ENCODE data around the gene CDYL2.
"Not testable (repeated sequence)": the region's sequence is repeated elsewhere in the genome, so short reads cannot be mapped to it uniquely, and the experiment has no call there.

Gene CDYL2

GRCh38 chr16:80665356-80665755 lies 139.0 kb downstream of the CDYL2 start:
- Mint-ChIP-seq H3K27ac (no peak overlapping the region), H3K27me3 (no peaks in the 10 kb centered on the region), H3K4me1 (peaks cover 13% of the 10 kb centered on the region), H3K9me3 (peaks cover 16 to 22% of the 10 kb centered on the region in 2 donors), H3K4me3 (no peak overlapping the region)
- ATAC-seq (no peak), DNase-seq (no peak)

DNA sequence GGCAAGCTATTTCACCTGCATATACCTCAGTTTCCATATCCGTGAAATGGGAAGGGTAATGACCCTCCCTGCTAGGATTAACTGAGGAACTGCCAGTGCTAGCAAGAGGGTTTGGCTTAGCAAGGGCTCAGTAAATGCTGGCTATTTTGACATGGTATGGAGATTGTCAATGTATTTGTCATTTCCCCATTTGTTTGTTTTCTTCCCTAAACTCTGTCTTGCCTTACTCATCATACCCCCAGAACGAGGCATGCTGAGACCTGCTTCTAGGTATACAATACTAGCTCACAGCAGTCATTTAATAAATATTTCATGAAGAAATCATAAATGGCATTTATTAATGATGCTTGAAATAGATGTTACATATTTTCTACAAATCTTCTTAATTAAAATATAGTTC lies 139.6 kb downstream of the CDYL2 start:
- Mint-ChIP-seq H3K27ac (no peak overlapping the region), H3K4me3 (no peak overlapping the region), H3K9me3 (peaks cover 16 to 18% of the 10 kb centered on the region in 2 donors), H3K27me3 (no peaks in the 10 kb centered on the region), H3K4me1 (peaks cover 8% of the 10 kb centered on the region)
- DNase-seq (no peak), ATAC-seq (no peak)

DNA sequence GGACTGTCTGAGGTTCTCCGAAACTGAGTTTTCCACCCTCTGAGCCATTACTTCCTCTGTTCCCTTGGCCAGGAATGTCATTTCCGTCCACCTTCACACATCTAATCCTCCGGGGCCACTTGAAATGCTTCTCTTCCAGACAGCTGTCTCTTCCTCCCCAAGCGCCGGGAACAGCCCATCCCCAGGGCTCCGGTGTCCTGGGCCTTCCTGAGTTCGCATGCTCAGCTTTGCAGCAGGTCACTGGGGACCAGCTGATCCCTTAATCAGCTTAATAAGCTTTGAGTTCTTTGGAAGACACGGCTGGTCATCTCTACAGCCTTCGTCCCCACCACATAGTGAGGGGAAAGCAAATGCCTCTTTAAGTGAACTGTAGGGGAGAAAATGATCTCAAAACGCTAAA lies 140.2 kb downstream of the CDYL2 start:
- H3K4me3 Mint-ChIP-seq, result no peak overlapping the region
- no peaks in the 10 kb centered on the region for H3K27me3 Mint-ChIP-seq
- DNase-seq (no peak), ATAC-seq (no peak)
- peaks cover 3% of the 10 kb centered on the region for H3K4me1 Mint-ChIP-seq
- H3K9me3 Mint-ChIP-seq, result peaks cover 13% of the 10 kb centered on the region in 2 donors
- H3K27ac Mint-ChIP-seq, result no peak overlapping the region

- DNase-seq, result no peak
- Mint-ChIP-seq H3K27me3 (no peaks in the 10 kb centered on the region), H3K4me1 (no peaks in the 10 kb centered on the region), H3K9me3 (peaks cover 15 to 16% of the 10 kb centered on the region in 2 donors), H3K4me3 (no peak overlapping the region), H3K27ac (no peak overlapping the region)
- ATAC-seq, result no peak
Observed at GRCh38 chr16:80663078-80663477, 141.3 kb downstream of the CDYL2 start.

DNA sequence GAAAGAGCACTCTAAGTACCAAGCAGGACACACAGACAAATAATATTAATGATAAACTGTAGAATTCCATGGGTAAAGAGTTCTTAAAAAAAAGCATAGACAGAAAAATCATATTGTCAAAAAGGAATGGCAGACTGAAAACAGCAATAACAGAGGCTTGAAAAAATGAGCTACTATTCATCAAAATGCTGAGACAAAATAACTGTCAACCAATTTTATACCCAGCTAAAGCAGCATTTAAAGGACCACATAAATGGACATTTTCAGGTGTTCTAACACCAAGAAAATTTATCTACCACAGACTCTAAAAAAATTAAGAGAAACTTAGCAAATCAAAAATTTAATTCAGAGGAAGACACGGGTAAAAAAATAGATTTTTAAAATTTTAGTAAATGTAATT lies 144.5 kb downstream of the CDYL2 start:
- no peak for ATAC-seq

DNA sequence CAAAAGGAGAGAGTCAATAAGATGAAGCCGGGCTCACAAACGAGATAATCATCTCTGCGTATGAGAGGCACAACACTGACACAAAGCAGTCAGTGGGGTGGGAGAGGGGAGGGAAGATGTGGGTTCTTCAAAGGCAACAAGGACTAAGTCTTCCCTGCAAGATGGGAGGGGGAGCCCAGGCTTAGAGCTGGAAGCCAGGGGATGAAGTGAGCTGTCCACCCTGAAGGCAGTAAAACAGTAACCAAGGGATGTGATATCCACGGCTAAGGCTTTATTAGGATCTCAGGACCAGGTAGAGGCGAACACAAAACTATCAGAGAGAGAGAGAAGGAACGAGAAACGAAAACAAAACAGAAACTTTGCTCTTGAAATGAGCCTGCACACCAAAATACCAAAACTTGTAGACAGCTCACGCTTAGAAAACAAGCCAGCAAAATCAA lies 147.7 kb downstream of the CDYL2 start:
- peaks cover 15 to 16% of the 10 kb centered on the region in 2 donors for H3K9me3 Mint-ChIP-seq
- H3K27ac Mint-ChIP-seq, result peak overlapping the region; percentile 55 to 75
- DNase-seq (peak in 1 of 2 donors; percentile 14), ATAC-seq (peak; percentile 75)
- no peaks in the 10 kb centered on the region for H3K27me3 Mint-ChIP-seq
- peaks cover 18% of the 10 kb centered on the region for H3K4me1 Mint-ChIP-seq
- peak overlapping the region; percentile 50 to 82 for H3K4me3 Mint-ChIP-seq

More for the DNA sequence above, 144.5 kb downstream of the CDYL2 start:
- peaks cover 18% of the 10 kb centered on the region for H3K4me1 Mint-ChIP-seq
- DNase-seq, result no peak
- no peaks in the 10 kb centered on the region for H3K27me3 Mint-ChIP-seq
- H3K4me3 Mint-ChIP-seq, result no peak overlapping the region
- H3K9me3 Mint-ChIP-seq, result peaks cover 15 to 16% of the 10 kb centered on the region in 2 donors
- H3K27ac Mint-ChIP-seq, result no peak overlapping the region

DNA sequence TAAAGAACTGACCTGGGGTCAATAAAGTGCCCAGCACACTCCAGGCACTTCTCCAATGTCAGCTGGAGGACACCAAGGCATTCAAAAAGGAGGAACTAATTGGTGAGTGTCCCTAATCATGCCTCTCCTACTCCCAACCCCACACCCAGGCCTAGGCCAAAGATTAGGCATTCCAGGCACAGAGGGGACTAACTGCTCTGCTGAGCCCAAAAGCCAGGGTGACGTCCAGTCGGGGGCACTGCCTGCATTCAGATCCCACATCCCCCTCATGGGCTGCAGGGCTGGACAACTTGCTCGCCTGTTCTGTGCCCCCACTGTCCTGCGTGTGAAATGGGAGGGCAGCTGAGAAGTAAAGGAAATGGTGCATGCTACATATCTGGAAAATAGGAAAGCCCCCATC lies 148.2 kb downstream of the CDYL2 start:
- H3K27me3 Mint-ChIP-seq, result no peaks in the 10 kb centered on the region
- ATAC-seq, result no peak

DNA sequence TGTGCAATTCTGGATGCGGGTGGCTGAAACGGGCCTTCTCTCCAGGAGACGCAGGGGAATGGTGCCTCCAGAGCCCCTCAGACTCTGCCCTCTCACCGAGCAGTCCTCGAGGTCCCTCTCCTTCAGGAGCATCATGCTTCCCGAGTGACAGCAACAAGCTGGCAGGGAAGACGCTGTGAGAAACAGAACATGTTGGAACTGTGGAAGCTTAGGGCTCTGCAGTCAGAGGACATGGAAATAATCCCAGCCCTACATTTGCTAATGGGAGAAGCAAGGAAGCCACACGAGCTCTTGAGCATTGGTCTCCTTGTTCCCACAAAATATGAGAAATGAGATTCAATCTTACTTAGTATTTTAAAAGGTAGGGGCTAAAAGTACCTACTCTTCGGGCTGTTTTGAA lies 148.6 kb downstream of the CDYL2 start:
- peaks cover 13 to 14% of the 10 kb centered on the region in 2 donors for H3K9me3 Mint-ChIP-seq
- no peaks in the 10 kb centered on the region for H3K27me3 Mint-ChIP-seq
- peak overlapping the region in 1 of 2 donors; percentile 82 for H3K4me3 Mint-ChIP-seq
- peak overlapping the region in 1 of 2 donors; percentile 31 for H3K27ac Mint-ChIP-seq
- ATAC-seq (no peak), DNase-seq (no peak)
- peaks cover 18% of the 10 kb centered on the region for H3K4me1 Mint-ChIP-seq

More for the DNA sequence above, 148.2 kb downstream of the CDYL2 start:
- Mint-ChIP-seq H3K4me3 (peak overlapping the region; percentile 50 to 82), H3K4me1 (peaks cover 18% of the 10 kb centered on the region), H3K27ac (peak overlapping the region; percentile 55 to 75), H3K9me3 (peaks cover 15 to 16% of the 10 kb centered on the region in 2 donors)
- no peak for DNase-seq

DNA sequence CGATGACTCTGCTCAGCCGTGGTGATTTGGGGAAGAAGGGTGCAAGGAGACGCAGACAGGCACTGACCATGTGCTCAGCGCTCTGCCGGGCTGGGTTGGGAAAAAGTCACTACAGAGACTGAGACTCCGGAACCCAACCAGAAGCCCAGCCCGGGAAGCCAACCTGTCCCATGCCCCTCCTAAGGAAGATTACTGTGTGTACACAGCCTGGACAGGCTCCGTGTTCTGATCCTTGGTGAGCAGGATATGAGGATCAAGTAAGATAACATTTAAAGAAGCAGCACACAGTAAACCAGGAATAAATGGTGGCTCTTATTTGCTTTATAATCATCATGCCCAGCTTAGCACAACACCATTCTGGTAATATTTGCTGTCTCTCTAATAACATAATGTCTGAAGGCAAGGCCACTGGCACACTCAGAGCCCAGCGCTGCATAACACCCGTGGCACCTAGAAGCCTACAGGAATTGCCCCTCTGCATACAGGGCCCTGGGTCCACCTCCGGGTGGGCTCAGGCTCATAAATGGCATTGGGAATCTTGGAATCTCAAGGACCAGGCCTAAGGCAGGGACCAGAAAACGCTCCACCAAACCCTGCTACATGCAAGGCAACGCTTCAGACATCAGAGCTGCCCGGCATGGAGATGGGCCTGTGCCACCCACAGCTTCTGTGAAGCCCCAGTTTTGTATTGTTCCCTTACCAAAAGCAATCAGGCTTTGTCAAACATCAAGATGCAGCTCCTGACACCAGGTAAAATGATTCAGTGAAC lies 150.1 kb downstream of the CDYL2 start:
- peaks cover 5 to 12% of the 10 kb centered on the region in 2 donors for H3K9me3 Mint-ChIP-seq
- H3K27ac Mint-ChIP-seq, result no peak overlapping the region
- H3K27me3 Mint-ChIP-seq, result no peaks in the 10 kb centered on the region
- ATAC-seq, result no peak
- H3K4me1 Mint-ChIP-seq, result peaks cover 31% of the 10 kb centered on the region
- DNase-seq, result no peak
- H3K4me3 Mint-ChIP-seq, result no peak overlapping the region

DNA sequence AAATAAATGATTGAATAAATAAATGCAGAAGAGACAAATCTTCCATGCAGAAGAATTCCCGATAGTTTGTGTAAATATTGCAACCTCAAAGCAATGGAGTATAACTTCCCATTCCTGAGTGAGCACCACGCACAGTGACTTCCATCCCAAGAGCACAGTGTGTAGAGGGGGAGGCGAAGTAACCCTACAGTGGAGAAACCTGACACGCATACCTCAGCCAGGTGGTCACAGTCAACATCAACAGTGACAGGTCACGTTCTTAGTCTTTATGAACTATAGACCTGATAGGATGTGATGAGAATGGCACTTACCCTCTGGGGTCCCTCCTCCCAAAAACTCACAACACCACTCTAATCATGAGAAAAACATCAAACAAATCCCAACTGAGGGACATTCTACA lies 152.0 kb downstream of the CDYL2 start:
- DNase-seq (no peak), ATAC-seq (no peak)
- Mint-ChIP-seq H3K4me1 (peaks cover 29% of the 10 kb centered on the region), H3K4me3 (no peak overlapping the region), H3K27ac (no peak overlapping the region), H3K27me3 (no peaks in the 10 kb centered on the region), H3K9me3 (peaks cover 0 to 21% of the 10 kb centered on the region in 2 donors)

DNA sequence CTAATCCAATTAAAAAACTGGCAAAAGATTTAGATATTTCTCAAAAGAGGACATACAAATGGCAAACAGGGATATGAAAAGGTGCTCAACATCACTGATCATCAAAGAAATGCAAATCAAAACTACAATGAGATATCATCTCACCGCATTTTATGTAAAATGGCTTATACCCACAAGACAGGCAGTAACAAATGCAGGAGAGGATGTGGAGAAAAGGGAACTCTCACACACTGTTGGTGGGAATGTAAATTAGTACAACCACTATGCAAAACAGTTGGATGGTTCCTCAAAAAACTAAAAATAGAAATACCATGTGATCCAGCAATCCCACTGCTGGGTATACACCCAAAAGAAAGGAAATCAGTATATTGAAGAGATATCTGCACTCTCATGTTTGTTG lies 154.1 kb downstream of the CDYL2 start:
- peaks cover 0 to 30% of the 10 kb centered on the region in 2 donors for H3K9me3 Mint-ChIP-seq
- not testable (repeated sequence) for DNase-seq, H3K27me3 Mint-ChIP-seq, H3K27ac Mint-ChIP-seq, H3K4me3 Mint-ChIP-seq, ATAC-seq
- H3K4me1 Mint-ChIP-seq, result peaks cover 13% of the 10 kb centered on the region

DNA sequence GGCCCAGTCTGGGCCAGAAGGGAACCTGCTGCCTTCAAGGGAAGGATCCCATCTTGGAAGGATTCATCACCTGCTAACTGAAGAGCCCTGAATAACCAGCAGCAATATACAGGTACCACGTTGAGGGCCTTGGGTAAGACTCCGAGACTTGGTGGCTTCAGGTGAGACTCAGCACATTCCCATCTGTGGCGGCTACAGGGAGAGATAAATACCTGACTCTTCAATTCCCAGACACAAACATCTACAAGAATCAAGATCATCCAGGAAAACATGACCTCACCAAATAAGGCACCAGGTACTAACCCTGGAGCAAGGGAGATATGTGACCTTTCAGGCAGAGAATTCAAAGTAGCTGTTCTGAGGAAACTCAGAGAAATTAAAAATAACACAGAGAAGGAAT lies 164.1 kb downstream of the CDYL2 start:
- no peak for ATAC-seq

GRCh38 chr16:80639636-80640035 lies 164.8 kb downstream of the CDYL2 start:
- no peak for ATAC-seq
- DNase-seq, result no peak
- H3K4me3 Mint-ChIP-seq, result no peak overlapping the region
- peaks cover 20 to 27% of the 10 kb centered on the region in 2 donors for H3K9me3 Mint-ChIP-seq
- no peak overlapping the region for H3K27ac Mint-ChIP-seq
- no peaks in the 10 kb centered on the region for H3K4me1 Mint-ChIP-seq
- no peaks in the 10 kb centered on the region for H3K27me3 Mint-ChIP-seq

More for the DNA sequence above, 164.1 kb downstream of the CDYL2 start:
- H3K9me3 Mint-ChIP-seq, result peaks cover 17 to 23% of the 10 kb centered on the region in 2 donors
- no peaks in the 10 kb centered on the region for H3K4me1 Mint-ChIP-seq
- no peaks in the 10 kb centered on the region for H3K27me3 Mint-ChIP-seq
- H3K27ac Mint-ChIP-seq, result no peak overlapping the region
- H3K4me3 Mint-ChIP-seq, result no peak overlapping the region
- no peak for DNase-seq

- ATAC-seq, result no peak
- Mint-ChIP-seq H3K4me1 (no peaks in the 10 kb centered on the region), H3K4me3 (no peak overlapping the region)
Observed at GRCh38 chr16:80637621-80638020, 166.8 kb downstream of the CDYL2 start.

GRCh38 chr16:80631581-80631980 lies 172.8 kb downstream of the CDYL2 start:
- ATAC-seq, result no peak
- DNase-seq, result no peak
- H3K9me3 Mint-ChIP-seq, result peaks cover 11 to 30% of the 10 kb centered on the region in 2 donors
- H3K4me3 Mint-ChIP-seq, result no peak overlapping the region
- H3K27me3 Mint-ChIP-seq, result no peaks in the 10 kb centered on the region
- no peaks in the 10 kb centered on the region for H3K4me1 Mint-ChIP-seq
- H3K27ac Mint-ChIP-seq, result no peak overlapping the region

More at GRCh38 chr16:80637621-80638020, 166.8 kb downstream of the CDYL2 start:
- no peak overlapping the region for H3K27ac Mint-ChIP-seq
- DNase-seq, result no peak
- H3K27me3 Mint-ChIP-seq, result no peaks in the 10 kb centered on the region
- peaks cover 13 to 25% of the 10 kb centered on the region in 2 donors for H3K9me3 Mint-ChIP-seq

GRCh38 chr16:80628254-80628653 lies 176.1 kb downstream of the CDYL2 start:
- H3K4me1 Mint-ChIP-seq, result no peaks in the 10 kb centered on the region
- ATAC-seq (no peak), DNase-seq (no peak)
- H3K27me3 Mint-ChIP-seq, result no peaks in the 10 kb centered on the region
- H3K9me3 Mint-ChIP-seq, result peaks cover 6 to 15% of the 10 kb centered on the region in 2 donors
- no peak overlapping the region for H3K4me3 Mint-ChIP-seq
- H3K27ac Mint-ChIP-seq, result no peak overlapping the region

All from stimulated activated naive CD8-positive, alpha-beta T cell treated with anti-CD3 and anti-CD28 coated beads, Interleukin-15, amount 100 ng/mL, for 72 hours (primary cell).